PC-3 (cell line): ENCODE data around the gene IPCEF1.

Experiments used
- CTCF ChIP-seq: fragments of 300-600 bp; sonication (generic); conservative IDR thresholded peaks from 2 replicates; pipeline ENCODE4 v1.5.1; 2017; ENCODE audit warnings: antibody characterized with exemption, low read depth, mild to moderate bottlenecking, low read length
- EZH2 ChIP-seq: fragments of 300-600 bp; sonication (generic); IDR thresholded peaks from one replicate; pipeline ENCODE4 v1.6.1; 2017; ENCODE audit warnings: antibody characterized with exemption, mild to moderate bottlenecking, low read length; ENCODE audit not compliant: unreplicated experiment

GRCh38 chr6:154297210-154297609 lies 59.4 kb downstream of the IPCEF1 start:
- TF ChIP-seq CTCF (no peak), EZH2 (no peak)
